Type B pancreatic cell (in vitro differentiated cells): ENCODE results near the gene GNPTAB. TPM values are rescaled to one million over a fixed set of nuclear protein-coding genes. Genes with fewer than 3 reads are reported as not detected.

Experiments
- DNase-seq: peaks from one replicate; pipeline ENCODE4 v3.0.0; 2021; ENCODE audit warnings: mixed read lengths; ENCODE audit not compliant: unreplicated experiment; ENCODE audit errors: extremely low spot score
- H3K27ac Mint-ChIP-seq: 2 replicates; pipeline ENCODE4 v1.8.0; 2021; ENCODE audit warnings: mild to moderate bottlenecking, mixed read lengths
- H3K27me3 Mint-ChIP-seq: 2 replicates; pipeline ENCODE4 v1.8.0; 2021; ENCODE audit warnings: mixed read lengths
- H3K36me3 Mint-ChIP-seq: 2 replicates; pipeline ENCODE4 v1.8.0; 2021; ENCODE audit warnings: mixed read lengths
- H3K4me1 Mint-ChIP-seq: one replicate; pipeline ENCODE4 v1.8.0; 2021; ENCODE audit warnings: mixed read lengths; ENCODE audit not compliant: unreplicated experiment
- H3K4me3 Mint-ChIP-seq: 2 replicates; pipeline ENCODE4 v1.8.0; 2021; ENCODE audit warnings: mild to moderate bottlenecking, mixed read lengths
- H3K9me3 Mint-ChIP-seq: 2 replicates; pipeline ENCODE4 v1.8.0; 2021; ENCODE audit warnings: mixed read lengths
- CTCF ChIP-seq: fragments of 200-600 bp; sonication (generic); conservative IDR thresholded peaks from 2 replicates; pipeline ENCODE4 v1.5.0; 2021; ENCODE audit warnings: antibody characterized with exemption, mild to moderate bottlenecking
- total RNA-seq: library from RNA; stranded (reverse); gene quantifications from 2 replicates; pipeline ENCODE4 v1.2.1, GENCODE V29; 2021; ENCODE audit warnings: low replicate concordance

GNPTAB gene
- total RNA-seq, 1 donor from 2014 or later, result 29.4 TPM

- DNase-seq, result no peak
- H3K4me3 Mint-ChIP-seq, result no peak overlapping the region
- TF ChIP-seq CTCF, result no peak
- H3K36me3 Mint-ChIP-seq, result no peaks in the 10 kb centered on the region
- H3K4me1 Mint-ChIP-seq, result no peaks in the 10 kb centered on the region
- no peak overlapping the region for H3K27ac Mint-ChIP-seq
- H3K27me3 Mint-ChIP-seq, result no peaks in the 10 kb centered on the region
- H3K9me3 Mint-ChIP-seq, result no peaks in the 10 kb centered on the region
These were observed 14.5 kb upstream of the GNPTAB start for GRCh38 chr12:101845137-101845711.

GRCh38 chr12:101841069-101841468, 10.3 kb upstream of the GNPTAB start:
- DNase-seq, result no peak
- Mint-ChIP-seq H3K27ac (no peak overlapping the region), H3K27me3 (no peaks in the 10 kb centered on the region), H3K4me1 (no peaks in the 10 kb centered on the region), H3K4me3 (no peak overlapping the region), H3K36me3 (no peaks in the 10 kb centered on the region), H3K9me3 (no peaks in the 10 kb centered on the region)
- no peak for TF ChIP-seq CTCF

- Mint-ChIP-seq H3K27ac (no peak overlapping the region), H3K27me3 (no peaks in the 10 kb centered on the region), H3K4me1 (no peaks in the 10 kb centered on the region), H3K36me3 (no peaks in the 10 kb centered on the region), H3K9me3 (no peaks in the 10 kb centered on the region), H3K4me3 (no peak overlapping the region)
- DNase-seq, result no peak
- TF ChIP-seq CTCF, result peak; percentile 93
These were observed 8.8 kb upstream of the GNPTAB start for GRCh38 chr12:101839324-101840283.

- no peak for TF ChIP-seq CTCF
- H3K27me3 Mint-ChIP-seq, result no peaks in the 10 kb centered on the region
- H3K4me3 Mint-ChIP-seq, result no peak overlapping the region
- H3K4me1 Mint-ChIP-seq, result no peaks in the 10 kb centered on the region
- no peak for DNase-seq
- H3K36me3 Mint-ChIP-seq, result no peaks in the 10 kb centered on the region
- no peak overlapping the region for H3K27ac Mint-ChIP-seq
- H3K9me3 Mint-ChIP-seq, result no peaks in the 10 kb centered on the region
These were observed 8.0 kb upstream of the GNPTAB start for GRCh38 chr12:101838628-101839323.

GRCh38 chr12:101832030-101832429, 1.3 kb upstream of the GNPTAB start:
- Mint-ChIP-seq H3K4me1 (peaks cover 6% of the 10 kb centered on the region), H3K9me3 (no peaks in the 10 kb centered on the region), H3K36me3 (no peaks in the 10 kb centered on the region), H3K27me3 (no peaks in the 10 kb centered on the region), H3K4me3 (no peak overlapping the region), H3K27ac (no peak overlapping the region)
- TF ChIP-seq CTCF, result no peak
- DNase-seq, result no peak
